ENCODE results near the gene ZC3H10.

- TF ChIP-seq POLR2A (IDR thresholded peaks at IDR 0.05) (peak in 1 of 4 donors; percentile 11), CTCF (IDR thresholded peaks at IDR 0.05) (peak; percentile 53 to 85 (median 74))
Observed at GRCh38 chr12:56157201-56158028, 39.3 kb downstream of the ZC3H10 start.

All from upper lobe of left lung (tissue), 4 donors.